Osteocyte (in vitro differentiated cells): ENCODE results near the gene PRKAR1A. TPM values are rescaled to one million over a fixed set of nuclear protein-coding genes. Genes with fewer than 3 reads are reported as not detected.

Experiments used
- DNase-seq: peaks from one replicate; pipeline ENCODE4 v3.0.0; 2021; ENCODE audit warnings: mixed read lengths; ENCODE audit not compliant: unreplicated experiment; ENCODE audit errors: extremely low spot score
- H3K27ac Mint-ChIP-seq: one replicate; pipeline ENCODE4 v1.8.0; 2021; ENCODE audit warnings: mild to moderate bottlenecking, mixed read lengths; ENCODE audit not compliant: unreplicated experiment
- H3K27me3 Mint-ChIP-seq: one replicate; pipeline ENCODE4 v1.8.0; 2021; ENCODE audit warnings: mixed read lengths; ENCODE audit not compliant: unreplicated experiment
- H3K36me3 Mint-ChIP-seq: one replicate; pipeline ENCODE4 v1.8.0; 2021; ENCODE audit warnings: mixed read lengths; ENCODE audit not compliant: unreplicated experiment
- H3K4me1 Mint-ChIP-seq: one replicate; pipeline ENCODE4 v1.8.0; 2021; ENCODE audit warnings: mixed read lengths; ENCODE audit not compliant: unreplicated experiment
- H3K4me3 Mint-ChIP-seq: one replicate; pipeline ENCODE4 v1.8.0; 2021; ENCODE audit warnings: mild to moderate bottlenecking, moderate library complexity, mixed read lengths; ENCODE audit not compliant: unreplicated experiment
- H3K9me3 Mint-ChIP-seq: one replicate; pipeline ENCODE4 v1.8.0; 2021; ENCODE audit warnings: mixed read lengths; ENCODE audit not compliant: unreplicated experiment
- total RNA-seq: library from RNA; stranded (reverse); gene quantifications from 2 replicates; pipeline ENCODE4 v1.2.1, GENCODE V29; 2021
- TF ChIP-seq, protein P1 (sequence below): fragments of 200-600 bp; sonication (generic); IDR thresholded peaks from 2 replicates; pipeline ENCODE4 v1.5.0; 2021; ENCODE audit warnings: antibody characterized with exemption, mild to moderate bottlenecking, moderate library complexity

PRKAR1A gene
- total RNA-seq, 1 donor from 2014 or later = 326 TPM

DNA sequence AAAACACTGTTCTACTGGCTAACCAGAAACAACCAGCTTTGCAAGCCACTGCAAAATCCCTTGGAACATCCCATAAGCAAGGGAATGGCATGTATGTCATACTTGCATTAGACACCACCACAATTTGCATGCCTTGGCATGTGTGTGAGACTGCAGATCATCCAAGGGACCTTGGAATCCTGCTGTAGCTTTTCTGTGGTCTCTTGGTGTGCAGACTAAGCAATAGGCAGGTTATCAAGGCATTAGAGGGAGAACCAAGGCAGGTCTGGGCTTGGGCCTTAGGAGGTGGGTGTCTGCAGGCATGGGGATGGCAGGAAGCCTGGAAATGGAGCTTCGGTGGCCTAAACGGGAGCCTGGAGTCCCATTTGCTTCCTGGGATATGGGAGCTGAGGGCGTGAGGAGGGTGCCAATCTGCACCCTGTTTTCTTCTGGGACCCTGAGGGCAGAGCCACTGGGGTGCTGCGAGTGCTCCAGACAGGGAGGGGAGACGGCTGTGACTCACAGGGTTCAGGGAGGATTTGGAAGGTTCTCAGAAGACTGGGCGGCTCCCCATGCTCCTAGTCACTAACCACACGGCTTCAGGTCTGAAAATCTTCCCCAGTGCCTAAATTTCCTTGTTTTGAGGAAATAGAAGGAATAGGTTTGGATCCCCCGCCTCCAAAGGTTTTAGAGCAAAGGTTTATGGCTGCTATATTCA lies 52.3 kb downstream of the PRKAR1A start:
- H3K4me3 Mint-ChIP-seq = no peak overlapping the region
- no peaks in the 10 kb centered on the region for H3K9me3 Mint-ChIP-seq
- no peak for DNase-seq
- peaks cover 42% of the 10 kb centered on the region for H3K27me3 Mint-ChIP-seq
- TF ChIP-seq, protein P1, sequence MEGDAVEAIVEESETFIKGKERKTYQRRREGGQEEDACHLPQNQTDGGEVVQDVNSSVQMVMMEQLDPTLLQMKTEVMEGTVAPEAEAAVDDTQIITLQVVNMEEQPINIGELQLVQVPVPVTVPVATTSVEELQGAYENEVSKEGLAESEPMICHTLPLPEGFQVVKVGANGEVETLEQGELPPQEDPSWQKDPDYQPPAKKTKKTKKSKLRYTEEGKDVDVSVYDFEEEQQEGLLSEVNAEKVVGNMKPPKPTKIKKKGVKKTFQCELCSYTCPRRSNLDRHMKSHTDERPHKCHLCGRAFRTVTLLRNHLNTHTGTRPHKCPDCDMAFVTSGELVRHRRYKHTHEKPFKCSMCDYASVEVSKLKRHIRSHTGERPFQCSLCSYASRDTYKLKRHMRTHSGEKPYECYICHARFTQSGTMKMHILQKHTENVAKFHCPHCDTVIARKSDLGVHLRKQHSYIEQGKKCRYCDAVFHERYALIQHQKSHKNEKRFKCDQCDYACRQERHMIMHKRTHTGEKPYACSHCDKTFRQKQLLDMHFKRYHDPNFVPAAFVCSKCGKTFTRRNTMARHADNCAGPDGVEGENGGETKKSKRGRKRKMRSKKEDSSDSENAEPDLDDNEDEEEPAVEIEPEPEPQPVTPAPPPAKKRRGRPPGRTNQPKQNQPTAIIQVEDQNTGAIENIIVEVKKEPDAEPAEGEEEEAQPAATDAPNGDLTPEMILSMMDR = no peak
- no peak overlapping the region for H3K27ac Mint-ChIP-seq
- no peaks in the 10 kb centered on the region for H3K36me3 Mint-ChIP-seq
- no peaks in the 10 kb centered on the region for H3K4me1 Mint-ChIP-seq

DNA sequence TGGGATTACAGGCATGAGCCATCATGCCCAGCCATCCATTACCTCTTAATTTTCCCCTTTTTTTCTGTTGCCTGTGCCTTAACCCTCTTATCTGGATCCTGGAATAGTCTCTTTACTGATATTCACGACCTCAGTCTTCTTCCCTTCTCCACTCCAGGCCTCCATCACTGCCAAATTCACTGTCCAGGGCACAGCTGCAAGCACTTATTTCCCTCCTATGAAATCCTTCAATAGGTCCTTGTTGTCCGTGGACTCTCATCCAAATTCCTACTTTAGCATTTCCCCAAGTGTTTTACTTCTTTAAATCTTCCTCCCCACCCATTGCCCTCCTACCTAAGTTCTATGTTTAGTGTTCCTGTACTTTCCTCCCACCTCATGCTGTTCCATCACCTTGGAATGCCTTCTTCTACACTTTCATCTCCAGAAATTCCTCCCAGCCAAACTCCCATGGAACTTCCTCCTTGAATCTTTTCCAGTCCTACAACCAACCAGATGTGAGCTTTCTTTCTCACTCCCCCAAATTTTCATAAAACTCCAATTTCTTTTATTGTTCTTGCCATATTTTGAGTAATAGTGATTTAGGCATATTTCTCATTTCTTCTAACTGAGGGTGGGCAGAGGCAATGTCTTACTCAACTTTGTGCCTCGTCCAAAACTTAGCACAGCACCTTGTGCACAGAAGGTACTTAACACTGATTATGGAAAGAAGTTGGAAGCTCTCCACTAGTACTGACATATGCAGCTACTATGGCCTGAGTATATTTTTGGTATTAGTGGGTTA lies 53.6 kb downstream of the PRKAR1A start:
- H3K27ac Mint-ChIP-seq = no peak overlapping the region
- peaks cover 44% of the 10 kb centered on the region for H3K27me3 Mint-ChIP-seq
- H3K4me3 Mint-ChIP-seq = no peak overlapping the region
- DNase-seq = no peak
- H3K9me3 Mint-ChIP-seq = no peaks in the 10 kb centered on the region
- TF ChIP-seq, protein P1 = no peak
- no peaks in the 10 kb centered on the region for H3K4me1 Mint-ChIP-seq
- no peaks in the 10 kb centered on the region for H3K36me3 Mint-ChIP-seq

DNA sequence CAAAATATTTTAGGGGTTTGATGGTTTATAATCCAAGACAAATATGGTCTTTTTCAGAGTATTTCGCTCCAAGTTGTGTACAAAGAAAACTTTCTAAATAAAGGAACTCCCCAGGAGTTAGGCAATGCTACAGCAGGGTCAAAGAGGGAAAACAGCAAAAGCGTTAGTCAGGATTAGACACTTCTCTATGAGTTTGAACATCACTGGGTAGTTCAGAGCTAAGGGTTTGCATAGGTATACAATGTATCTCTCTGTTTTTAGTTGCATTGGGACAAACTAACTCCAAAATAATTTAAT lies 54.2 kb downstream of the PRKAR1A start:
- Mint-ChIP-seq H3K27ac (no peak overlapping the region), H3K27me3 (peaks cover 42% of the 10 kb centered on the region), H3K4me3 (no peak overlapping the region), H3K4me1 (no peaks in the 10 kb centered on the region), H3K36me3 (no peaks in the 10 kb centered on the region), H3K9me3 (no peaks in the 10 kb centered on the region)
- TF ChIP-seq, protein P1 = no peak
- no peak for DNase-seq

DNA sequence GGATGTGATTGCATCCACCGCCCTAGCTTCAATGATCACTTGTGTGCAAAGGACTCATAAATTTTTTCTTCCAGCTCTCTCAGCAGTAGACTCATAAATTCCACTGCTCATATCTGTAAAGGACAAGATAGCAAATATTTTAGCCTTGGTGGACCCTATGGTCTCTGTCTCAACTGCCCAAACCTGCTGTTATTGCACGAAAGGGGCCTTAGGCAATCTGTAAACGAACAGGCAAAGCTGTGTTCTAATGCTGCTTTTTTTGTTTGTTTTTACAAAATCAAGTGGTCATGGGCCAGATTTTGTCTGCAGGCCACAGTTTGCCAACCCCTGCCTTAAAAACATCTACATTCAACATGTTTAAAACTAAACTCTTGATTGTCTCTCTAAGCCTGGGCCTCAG lies 54.8 kb downstream of the PRKAR1A start:
- H3K4me1 Mint-ChIP-seq = no peaks in the 10 kb centered on the region
- no peak for DNase-seq
- no peaks in the 10 kb centered on the region for H3K36me3 Mint-ChIP-seq
- no peaks in the 10 kb centered on the region for H3K9me3 Mint-ChIP-seq
- TF ChIP-seq, protein P1 = no peak
- no peak overlapping the region for H3K4me3 Mint-ChIP-seq
- no peak overlapping the region for H3K27ac Mint-ChIP-seq
- H3K27me3 Mint-ChIP-seq = peaks cover 38% of the 10 kb centered on the region

DNA sequence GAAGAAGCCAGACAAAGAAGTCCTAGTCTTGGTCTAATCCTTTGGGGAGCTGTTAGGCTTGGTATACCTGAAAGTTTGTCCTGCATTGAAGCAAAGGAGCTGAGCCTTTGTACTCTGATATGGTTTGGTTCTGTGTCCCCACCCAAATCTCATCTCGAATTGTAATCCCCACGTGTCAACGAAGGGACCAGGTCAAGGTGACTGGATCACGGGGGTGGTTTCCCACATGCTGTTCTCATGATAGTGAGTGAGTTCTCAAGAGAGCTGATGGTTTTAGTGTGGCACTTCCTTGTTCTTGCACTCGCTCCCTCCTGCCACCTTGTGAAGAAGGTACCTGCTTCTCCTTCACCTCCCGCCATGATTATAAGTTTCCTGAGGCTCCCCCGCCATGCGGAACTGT lies 55.4 kb downstream of the PRKAR1A start:
- TF ChIP-seq, protein P1 = no peak

More for the DNA sequence above, 55.4 kb downstream of the PRKAR1A start:
- no peaks in the 10 kb centered on the region for H3K36me3 Mint-ChIP-seq
- no peaks in the 10 kb centered on the region for H3K4me1 Mint-ChIP-seq
- no peak for DNase-seq
- H3K4me3 Mint-ChIP-seq = no peak overlapping the region
- no peaks in the 10 kb centered on the region for H3K9me3 Mint-ChIP-seq
- H3K27ac Mint-ChIP-seq = no peak overlapping the region
- peaks cover 35% of the 10 kb centered on the region for H3K27me3 Mint-ChIP-seq
